Inflammatory macrophage treated with lipopolysaccharide for 1 hour (primary cell): ENCODE data around the gene NAV2.
"Not testable (repeated sequence)": the region's sequence is repeated elsewhere in the genome, so short reads cannot be mapped to it uniquely, and the experiment has no call there.

Source experiments
- DNase-seq, 2 donors: peaks; one replicate each; pipeline ENCODE4 v3.0.0-alpha.2; 2020 to 2022

The NAV2 gene

GRCh38 chr11:19980957-19981669, 268.5 kb downstream of the NAV2 start:
- DNase-seq, result no peak

GRCh38 chr11:19982774-19983495, 270.3 kb downstream of the NAV2 start:
- DNase-seq, result no peak

GRCh38 chr11:19984048-19984742, 271.6 kb downstream of the NAV2 start:
- no peak for DNase-seq

GRCh38 chr11:19985111-19985510, 272.5 kb downstream of the NAV2 start:
- no peak for DNase-seq

- no peak for DNase-seq
These were observed 274.7 kb downstream of the NAV2 start for GRCh38 chr11:19987331-19987801.

- DNase-seq, result no peak
These were observed 276.0 kb downstream of the NAV2 start for GRCh38 chr11:19988598-19988997.

GRCh38 chr11:19989191-19989590, 276.6 kb downstream of the NAV2 start:
- no peak for DNase-seq

- no peak for DNase-seq
These were observed 279.5 kb downstream of the NAV2 start for GRCh38 chr11:19992162-19992561.

GRCh38 chr11:19992998-19993397, 280.4 kb downstream of the NAV2 start:
- DNase-seq, result no peak

- DNase-seq, result no peak
These were observed 282.0 kb downstream of the NAV2 start for GRCh38 chr11:19994672-19995071.

GRCh38 chr11:19995145-19995544, 282.5 kb downstream of the NAV2 start:
- DNase-seq, result no peak

GRCh38 chr11:19996571-19996970, 283.9 kb downstream of the NAV2 start:
- no peak for DNase-seq

- DNase-seq, result no peak
These were observed 287.3 kb downstream of the NAV2 start for GRCh38 chr11:20000022-20000350.

- no peak for DNase-seq
These were observed 287.9 kb downstream of the NAV2 start for GRCh38 chr11:20000351-20001134.

GRCh38 chr11:20002312-20003216, 289.9 kb downstream of the NAV2 start:
- DNase-seq, result no peak

- DNase-seq, result no peak
These were observed 290.7 kb downstream of the NAV2 start for GRCh38 chr11:20003351-20003750.

- DNase-seq, result no peak
These were observed 292.2 kb downstream of the NAV2 start for GRCh38 chr11:20004866-20005265.

GRCh38 chr11:20005747-20006146, 293.1 kb downstream of the NAV2 start:
- DNase-seq, result no peak

GRCh38 chr11:20006618-20007017, 294.0 kb downstream of the NAV2 start:
- not testable (repeated sequence) for DNase-seq

- no peak for DNase-seq
These were observed 294.7 kb downstream of the NAV2 start for GRCh38 chr11:20007386-20007785.

- DNase-seq, result no peak
These were observed 295.7 kb downstream of the NAV2 start for GRCh38 chr11:20008190-20008870.
